GM19025 (cell line): ENCODE results near the gene EPG5.

Experiments used
- ATAC-seq: cut with Tn5 transposase; IDR thresholded peaks from one replicate; pipeline ENCODE4 v1.9.1; 2021; ENCODE audit warnings: mild to moderate bottlenecking, low read depth, moderate library complexity; ENCODE audit not compliant: unreplicated experiment

Gene EPG5

DNA sequence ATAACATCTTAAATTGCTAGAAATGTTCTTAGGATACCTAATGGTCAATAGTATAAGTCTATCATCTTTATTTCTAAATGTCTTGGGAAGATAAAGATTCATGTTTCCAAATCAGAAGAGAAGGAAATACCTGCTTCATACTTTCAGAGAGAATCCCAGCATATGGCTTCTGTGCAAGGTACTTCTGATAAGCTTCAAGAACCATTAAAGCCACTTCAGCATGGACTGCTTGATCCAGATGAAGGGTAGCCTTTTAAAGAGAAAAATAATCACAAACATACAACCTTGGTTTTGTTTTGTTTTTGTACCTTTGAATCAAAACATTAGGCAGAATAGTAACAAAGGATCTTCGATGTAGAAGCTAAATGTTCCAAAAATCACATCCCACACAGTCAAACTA lies 44.0 kb downstream of the EPG5 start:
- no peak for ATAC-seq

DNA sequence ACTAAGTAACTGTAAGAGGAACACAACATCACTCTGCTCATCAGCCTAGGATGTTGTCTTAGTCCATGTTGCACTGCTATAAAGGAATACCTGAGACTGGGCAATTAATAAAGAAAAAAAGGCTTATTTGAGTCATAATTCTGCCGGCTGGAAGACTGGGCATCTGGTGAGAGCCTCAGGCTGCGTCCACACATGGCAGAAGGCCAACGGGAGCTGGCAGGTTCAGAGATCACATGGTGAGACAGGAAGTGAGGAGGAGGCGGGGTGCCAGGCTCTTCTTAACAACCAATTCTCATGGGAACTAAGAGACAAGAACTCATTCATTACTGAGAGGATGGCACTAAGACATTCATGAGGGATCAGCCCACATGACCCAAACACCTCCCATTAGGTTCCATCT lies 46.8 kb downstream of the EPG5 start:
- no peak for ATAC-seq

DNA sequence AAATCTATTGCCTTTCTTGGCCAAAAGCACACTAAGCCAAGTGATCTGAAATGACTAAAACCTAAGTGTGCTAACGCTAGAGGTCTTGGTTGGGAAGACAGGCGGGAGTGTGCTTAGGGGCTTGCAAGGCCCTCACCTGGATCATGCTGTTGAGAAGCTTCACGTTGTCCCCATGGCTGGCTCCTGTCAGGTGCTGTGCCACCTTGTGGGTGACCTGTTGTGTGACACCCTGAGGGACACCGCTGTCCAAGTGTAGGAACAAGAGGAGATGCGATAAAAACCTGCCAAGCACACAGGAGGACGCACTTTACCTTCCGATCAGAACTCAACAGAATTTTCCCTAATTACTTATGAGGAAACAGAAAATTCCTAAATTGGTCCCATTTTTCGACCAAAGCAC lies 50.8 kb downstream of the EPG5 start:
- ATAC-seq = no peak

DNA sequence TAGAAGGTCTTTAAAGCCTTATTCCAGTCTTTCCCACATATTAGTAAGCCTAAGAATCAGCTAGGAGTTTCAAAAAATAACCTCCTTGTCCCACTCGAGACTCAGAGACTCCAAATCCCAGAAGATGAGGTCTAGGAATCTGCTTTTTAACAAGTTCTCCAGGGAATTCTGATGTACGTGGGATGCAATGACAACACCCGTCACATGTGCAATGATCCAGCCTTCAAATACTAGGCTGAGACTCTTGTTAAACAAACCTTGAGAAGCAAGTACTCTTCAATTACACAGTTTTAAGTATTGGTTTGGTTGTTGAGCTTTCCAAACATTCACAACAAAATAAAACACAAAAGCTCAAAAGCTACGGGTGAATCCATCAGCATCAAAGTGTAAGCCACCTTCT lies 53.9 kb downstream of the EPG5 start:
- ATAC-seq = no peak

DNA sequence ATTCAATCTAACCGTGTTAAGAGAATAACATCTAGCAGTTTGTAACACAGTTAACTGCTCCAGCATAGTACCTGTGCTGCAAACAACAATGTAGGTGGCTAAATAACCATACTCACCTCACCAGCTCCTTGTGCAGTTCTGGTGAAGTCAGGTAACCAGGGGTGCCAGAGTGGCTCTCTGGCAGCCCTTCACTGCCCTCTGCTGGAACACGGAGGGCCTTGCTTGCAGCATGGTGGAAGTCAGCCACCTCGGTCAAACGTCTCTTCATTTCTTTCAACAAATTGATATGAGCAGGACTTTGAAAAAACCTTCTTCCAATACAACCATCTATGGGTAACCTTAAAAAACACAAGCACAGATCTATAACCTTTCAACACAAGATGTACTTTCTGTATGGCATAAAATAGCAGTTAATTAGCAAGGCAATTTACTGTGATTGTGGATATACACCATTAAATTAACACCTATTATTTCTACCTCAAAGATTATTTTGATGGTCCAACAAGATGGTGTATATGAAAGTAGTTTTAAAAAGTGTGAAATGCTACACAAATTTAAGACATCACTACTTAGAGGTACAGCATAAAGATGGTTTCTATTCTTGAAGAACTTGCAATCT lies 56.6 kb downstream of the EPG5 start:
- ATAC-seq = no peak

DNA sequence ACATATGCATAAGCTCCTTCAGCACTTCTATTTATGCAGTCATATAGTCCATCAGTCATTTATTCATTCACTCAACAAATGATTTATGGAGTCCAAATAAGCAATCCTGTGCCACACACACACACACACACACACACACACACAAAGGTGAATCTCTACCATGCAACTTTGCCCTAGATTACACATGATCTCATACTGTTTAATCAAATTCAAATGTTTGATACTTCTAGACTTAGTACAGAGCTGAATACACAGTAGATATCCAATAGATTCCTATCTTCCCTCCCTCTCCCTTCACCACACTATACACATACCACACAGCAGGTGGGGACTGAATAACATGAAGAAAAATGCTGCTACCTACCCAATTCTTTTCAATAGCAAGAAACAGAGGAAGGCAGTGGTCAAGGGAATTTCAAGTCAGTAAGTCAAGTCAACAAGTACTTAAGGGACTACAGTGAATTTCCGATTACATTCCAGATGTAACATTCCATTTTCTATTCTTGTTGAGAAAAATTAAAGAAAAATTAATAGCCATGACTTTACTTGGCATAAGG lies 65.4 kb downstream of the EPG5 start:
- ATAC-seq = no peak

DNA sequence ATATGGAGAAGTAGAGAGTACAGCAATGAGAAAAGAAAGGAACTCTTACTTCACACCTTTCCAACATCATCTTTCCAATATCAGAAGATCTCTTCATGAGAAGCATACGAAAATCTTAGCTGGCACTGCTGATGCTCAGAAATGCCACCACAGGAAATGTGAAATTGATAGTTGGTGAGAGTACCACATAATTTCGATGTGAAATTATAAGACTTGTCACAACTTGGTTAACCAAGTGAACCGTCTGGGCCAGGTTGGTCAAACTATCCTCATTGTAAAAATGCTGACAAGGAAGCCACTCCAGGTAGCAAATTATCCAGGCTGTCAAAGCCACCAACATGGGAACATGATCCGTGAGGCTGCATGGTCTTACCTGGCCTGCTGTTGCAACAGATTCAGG lies 66.5 kb downstream of the EPG5 start:
- no peak for ATAC-seq

DNA sequence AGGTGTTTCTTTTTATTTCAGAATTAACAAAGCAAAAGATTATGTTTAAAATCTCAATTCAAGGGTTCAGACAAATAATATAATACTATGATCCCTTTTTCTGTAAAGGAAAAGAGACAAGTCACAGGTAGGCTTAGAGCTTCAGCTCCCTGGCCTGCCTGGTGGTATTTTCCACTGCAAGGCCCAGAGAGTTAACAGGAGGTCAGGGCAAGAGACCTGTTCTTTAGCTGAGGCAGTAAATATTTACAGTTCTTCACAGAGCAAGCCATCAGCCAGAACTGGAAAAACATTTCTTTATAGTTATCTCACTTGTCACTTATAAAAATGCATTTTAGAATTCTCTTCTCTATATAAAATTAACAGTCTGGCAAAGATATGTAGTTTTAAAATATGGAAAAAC lies 70.1 kb downstream of the EPG5 start:
- no peak for ATAC-seq

DNA sequence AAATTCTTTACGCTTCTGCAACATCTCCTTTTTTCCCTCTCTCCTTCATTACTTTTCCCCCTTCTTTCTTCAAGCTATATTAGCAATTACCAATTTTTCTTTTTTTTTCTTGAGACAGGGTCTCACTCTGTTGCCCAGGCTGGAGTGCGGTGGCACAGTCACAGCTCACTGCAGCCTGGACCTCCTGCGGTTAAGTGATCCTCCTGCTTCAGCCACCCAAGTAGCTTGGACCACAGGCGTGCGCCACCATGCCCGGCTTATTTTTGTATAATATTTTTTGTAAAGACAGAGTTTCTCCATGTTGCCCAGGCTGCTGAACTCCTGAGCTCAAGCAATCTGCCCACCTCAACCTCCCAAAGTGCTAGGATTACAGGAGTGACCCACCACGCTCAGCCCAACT lies 70.7 kb downstream of the EPG5 start:
- ATAC-seq = no peak

DNA sequence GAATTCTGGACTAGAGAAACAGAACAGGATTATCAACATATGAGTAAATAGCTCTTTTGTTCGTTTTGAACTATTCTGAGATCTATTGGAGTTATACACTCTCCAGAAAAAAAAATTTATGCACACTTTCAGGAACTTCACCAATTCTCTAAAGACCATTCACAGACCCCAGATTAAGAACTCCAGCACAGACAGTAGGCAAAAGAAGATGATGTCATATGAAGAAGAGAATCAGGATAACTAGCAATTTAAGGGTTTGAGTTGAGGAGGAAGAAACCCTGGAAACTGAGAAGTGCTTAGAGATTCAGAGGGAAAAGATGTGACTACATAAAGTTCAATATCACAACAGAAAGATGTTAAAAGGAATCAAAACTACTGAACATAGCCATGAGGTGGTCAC lies 71.8 kb downstream of the EPG5 start:
- ATAC-seq = no peak

DNA sequence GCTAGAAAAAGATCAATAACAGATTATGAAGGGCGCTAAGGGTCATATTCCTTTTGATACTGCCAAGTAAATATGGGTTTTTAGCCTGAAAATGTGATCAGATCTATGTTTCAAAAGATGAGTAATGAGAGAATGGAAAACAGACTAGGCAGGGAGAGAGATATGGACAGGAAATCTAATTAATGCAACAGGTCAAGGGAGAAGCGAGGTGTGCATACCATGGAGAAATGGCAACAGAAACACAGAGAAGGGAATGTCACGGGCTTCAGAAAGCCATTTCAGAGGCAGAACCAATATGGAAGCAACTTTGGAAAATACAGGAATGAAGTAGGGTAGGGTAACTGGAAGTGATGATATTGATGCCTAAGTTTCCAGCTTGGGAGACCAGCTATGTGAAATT lies 72.3 kb downstream of the EPG5 start:
- ATAC-seq = no peak

DNA sequence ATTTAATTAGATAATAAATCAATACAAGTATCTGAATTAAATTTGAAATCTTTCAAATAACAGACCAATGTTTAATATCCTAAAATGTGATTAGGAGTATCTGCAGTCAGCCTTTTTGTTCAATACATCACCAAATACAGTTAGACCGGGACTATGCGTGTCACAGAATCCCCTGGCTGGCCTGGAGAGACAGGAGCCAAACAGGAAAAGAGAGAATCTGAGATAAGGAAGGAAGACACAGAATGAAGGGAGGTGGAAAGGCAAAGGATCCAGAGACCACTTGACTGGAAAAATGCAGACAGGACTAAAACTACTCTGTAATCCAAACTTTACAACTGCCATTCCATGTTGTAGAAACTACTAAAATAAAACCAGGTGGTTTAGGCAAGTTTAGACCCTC lies 75.3 kb downstream of the EPG5 start:
- no peak for ATAC-seq

DNA sequence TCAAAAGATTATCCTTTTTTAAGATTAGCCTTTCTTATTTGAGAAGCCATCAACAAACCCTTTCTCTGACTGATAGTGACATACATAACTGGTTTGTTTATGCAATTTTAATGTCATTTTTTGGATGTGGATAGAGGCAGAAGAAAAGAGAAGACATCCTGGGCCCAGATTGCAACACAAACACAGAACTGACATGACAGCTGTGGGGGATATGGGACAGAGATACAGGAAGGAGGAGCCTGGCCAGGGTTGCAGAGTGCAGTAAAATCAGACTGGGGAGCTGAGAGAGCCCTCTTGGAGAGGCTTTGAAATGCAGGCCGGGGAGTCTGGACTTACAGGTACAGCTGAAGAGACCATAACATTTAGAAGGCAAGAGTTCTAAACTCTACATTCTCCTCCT lies 76.5 kb downstream of the EPG5 start:
- ATAC-seq = no peak

DNA sequence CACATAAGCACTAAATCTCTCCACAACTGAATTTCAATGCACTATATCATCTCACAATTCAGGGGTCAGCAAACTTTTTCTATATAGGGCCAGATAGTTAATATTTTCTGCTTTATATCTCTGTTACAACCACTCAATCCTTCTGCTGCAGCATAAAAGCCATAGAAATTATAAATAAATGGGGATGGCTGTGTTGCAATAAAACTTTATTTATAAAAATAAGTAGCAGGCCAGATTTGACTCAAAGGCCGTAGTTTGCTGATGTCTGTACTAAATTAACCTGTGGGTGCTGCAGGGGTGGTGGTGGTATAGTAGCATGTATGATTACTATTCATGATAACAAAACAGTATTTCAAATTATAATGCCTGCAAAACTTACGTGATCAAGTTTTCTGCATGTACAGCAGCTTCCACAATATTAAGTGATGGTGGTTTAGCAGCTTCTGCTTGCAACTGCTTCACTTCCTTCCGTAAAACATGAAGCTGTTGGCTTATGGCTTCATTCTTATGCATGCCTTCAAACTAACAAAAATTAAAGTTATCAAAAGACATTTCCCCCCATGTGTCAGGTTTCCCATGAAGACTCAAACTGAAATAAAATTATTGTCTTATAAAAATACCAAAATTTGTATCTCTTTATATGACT lies 77.6 kb downstream of the EPG5 start:
- no peak for ATAC-seq

DNA sequence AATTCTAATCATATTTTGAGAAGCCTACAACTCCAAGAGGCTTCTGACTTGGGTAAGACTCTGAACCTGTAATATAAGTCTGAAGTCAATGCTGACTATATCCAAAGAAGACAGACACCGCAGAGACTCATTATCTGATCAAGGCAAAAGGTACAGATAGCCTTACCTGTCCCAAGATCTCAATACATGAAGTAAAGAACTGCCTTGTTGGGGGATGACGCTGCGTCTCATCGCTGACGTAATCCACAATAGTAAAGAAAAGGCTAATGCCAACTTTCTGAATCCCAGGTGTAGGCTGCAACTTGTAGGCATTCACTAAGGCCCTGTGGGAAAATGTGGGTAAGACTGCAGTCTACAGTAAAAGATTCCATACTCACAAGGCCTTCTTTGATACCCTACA lies 79.5 kb downstream of the EPG5 start:
- ATAC-seq = no peak

DNA sequence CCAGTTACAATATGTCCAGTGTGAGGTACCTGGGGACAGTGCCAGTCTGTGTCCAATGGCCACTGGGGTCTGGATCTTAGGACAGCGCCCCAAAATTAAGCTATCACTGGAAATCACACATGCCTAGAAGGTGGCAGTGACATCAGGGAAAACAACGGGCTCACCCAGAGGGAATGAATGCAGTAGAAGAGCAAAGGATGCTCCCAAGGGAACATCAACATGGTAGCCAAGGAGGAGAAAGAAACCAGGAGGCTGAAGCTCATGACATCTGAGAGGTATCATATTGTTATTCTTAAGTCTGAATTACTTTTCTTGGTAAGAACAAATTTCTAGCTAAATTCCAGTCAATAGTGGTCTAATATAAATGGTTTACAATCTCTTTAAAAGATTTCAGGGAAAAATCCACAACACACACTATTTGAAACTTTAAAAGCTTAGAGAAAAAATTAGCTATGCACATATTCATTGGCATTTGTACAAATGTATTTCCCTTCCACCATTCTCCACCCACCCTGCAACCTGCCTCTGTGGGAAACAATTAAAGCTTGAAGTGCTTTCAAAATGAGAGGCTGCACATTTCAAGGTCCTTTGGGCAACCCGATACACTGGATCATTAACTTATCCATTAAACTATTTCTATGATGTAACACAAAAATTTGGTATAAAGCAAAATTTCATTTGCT lies 86.1 kb downstream of the EPG5 start:
- no peak for ATAC-seq

DNA sequence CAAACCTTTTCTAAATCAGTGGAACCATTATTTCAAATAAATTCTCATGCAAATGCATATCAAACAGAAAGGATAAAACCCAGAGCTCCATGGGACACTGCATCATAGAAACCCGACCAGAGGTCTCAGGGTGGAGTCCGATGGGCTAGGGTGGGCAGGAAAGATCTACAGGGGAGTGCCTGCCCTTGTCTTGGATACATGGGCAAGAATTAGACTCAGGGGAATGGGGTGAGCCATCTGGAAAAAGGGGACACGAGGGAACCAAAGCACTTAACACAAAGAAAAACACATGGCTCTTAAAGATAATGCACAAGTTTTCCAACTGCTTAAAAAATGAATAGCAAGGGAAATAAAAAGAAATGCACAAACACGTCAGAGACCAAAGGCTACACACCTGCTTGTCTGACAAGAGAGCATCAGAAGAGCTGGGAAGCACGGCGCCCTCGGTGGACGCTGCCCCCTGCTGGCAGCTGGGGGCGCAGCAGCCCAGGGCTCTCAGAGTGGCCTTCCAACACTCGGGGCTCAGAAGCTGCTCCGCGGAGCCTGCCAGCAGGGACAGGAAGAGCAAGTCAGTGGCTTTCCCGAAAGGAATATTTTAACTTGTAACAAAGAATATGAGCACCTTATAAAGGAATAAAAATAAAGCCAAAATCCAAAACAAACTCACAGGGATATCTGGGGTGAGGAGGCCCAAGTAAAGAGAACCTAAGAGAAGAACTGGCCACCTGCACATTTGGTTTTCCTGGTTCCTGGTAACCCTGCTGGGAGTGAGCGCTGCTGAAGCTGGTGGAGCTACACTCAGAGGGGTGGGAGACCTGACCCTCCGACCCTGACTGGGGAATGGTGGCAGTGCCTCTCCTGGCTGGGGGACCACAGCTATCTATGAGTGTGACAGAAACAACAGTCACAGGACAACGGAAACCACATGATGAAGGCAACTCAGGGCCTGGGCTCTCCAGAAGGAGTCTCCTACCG lies 87.2 kb downstream of the EPG5 start:
- no peak for ATAC-seq

DNA sequence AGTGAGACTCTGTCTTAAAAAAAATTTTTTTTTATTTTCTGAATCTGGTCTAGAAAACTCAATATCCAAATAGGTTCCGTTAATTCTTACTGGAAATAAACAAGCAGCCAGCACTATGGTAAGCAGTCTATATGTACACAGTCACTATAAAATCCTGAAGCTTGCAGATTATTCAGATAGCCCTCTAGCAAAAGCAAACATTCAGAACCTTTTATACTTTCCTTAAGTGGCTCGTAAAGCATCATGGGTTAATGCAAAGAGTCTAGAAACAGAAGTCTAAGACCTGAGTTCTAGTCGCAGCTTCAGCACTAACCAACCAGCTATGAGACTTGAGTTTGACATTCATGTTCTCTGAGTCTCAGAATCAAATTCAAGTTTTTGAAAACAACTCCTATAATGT lies 89.7 kb downstream of the EPG5 start:
- ATAC-seq = no peak

DNA sequence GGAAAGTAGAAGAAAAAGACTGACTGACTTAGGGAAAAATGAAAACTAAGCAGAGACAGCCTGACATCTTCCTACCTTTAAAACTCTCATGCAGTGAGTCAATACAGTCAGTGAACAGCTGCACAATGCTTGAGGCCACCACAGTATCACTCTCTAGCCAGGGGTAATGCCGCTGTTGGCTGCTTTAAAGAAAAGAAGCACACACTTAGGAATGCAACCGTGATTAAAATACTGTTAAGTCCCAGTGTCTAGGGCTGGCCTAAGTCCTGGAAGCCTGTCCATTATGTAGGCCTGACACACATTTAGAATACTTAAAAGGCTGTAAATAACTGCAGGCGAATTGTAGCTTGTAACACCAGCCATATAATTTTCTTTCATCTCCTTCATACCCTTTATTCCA lies 91.0 kb downstream of the EPG5 start:
- no peak for ATAC-seq

DNA sequence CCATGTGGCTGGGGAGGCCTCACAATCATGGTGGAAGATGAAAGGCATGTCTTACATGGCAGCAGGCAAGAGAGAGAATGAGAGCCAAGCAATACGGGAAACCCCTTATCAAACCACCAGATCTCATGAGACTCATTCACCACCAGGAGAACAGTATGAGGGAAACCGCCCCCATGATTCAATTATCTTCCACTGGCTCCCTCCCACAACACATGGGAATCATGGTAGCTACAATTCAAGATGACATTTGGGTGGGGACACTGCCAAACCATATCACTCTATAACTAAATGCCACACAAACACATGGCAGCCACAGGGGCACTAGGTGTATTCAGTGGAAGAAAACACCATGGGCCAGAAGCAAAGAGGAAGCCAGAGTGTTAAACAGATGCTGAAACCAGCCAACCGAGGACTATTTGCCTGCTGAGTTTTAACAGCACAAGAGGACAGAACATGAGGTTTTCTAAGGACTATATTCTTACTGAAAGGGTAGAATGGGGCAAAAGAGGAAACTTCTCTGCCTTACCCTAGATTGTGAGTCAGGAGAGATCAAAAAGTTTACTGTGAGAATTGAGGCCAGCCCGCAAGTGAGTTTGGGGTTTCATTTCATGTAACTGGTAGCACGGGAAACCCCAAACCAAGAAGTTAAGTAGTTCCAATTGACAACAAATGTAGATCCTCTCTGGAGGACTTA lies 92.5 kb downstream of the EPG5 start:
- ATAC-seq = peak; percentile 94
